ENCODE results near the gene FAM168A.

FAM168A gene

DNA sequence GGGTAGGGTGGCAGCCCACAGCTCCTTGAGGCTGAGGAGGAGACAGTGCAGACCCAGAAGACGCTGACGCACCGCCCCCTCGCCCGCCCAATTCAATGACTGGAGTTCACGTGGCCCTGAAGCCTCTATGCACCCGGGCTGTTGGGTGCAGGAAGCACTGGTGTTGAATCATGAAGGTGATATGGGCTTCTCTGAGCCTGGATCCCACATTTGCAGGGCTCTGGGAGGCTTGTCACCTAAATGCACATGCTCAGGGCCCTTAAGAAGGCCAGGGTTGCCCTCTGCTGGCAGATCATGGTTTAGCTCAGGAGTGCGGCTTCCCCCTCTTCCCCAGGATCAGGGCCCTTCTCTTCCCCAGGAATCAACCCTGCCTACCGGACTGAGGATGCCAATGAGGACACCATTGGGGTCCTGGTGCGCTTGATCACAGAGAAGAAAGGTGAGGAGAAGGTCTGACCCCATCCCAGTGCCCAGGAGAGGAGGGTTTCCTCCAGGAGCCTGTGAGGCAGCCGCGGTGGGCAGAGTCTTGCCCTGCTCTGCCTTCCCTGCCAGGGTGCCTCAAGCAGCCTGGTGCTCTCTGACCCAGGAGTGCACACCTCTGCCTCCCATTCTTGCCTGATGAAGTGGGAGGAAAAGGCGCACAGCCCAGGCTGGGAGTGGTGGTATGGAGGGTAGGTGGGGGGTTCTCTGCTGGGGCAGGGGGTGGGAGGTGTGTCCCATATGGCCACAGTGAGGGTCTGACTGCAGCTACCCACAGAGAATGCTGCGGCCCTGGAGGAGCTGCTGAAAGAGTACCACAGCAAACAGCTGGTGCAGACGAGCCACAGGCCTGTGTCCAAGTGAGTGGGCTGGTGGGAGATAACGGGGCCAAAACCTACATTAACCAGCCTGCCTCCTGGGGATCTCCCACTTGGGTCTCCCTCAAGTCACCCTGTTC, 204.2 kb downstream of the FAM168A start:
- TF ChIP-seq, protein P1, sequence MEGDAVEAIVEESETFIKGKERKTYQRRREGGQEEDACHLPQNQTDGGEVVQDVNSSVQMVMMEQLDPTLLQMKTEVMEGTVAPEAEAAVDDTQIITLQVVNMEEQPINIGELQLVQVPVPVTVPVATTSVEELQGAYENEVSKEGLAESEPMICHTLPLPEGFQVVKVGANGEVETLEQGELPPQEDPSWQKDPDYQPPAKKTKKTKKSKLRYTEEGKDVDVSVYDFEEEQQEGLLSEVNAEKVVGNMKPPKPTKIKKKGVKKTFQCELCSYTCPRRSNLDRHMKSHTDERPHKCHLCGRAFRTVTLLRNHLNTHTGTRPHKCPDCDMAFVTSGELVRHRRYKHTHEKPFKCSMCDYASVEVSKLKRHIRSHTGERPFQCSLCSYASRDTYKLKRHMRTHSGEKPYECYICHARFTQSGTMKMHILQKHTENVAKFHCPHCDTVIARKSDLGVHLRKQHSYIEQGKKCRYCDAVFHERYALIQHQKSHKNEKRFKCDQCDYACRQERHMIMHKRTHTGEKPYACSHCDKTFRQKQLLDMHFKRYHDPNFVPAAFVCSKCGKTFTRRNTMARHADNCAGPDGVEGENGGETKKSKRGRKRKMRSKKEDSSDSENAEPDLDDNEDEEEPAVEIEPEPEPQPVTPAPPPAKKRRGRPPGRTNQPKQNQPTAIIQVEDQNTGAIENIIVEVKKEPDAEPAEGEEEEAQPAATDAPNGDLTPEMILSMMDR (IDR thresholded peaks at IDR 0.05; ENCODE audit: low read depth, low read length) = peak; percentile 82
- DNase-seq (ENCODE audit: extremely low read depth, low read depth) = no peak

DNA sequence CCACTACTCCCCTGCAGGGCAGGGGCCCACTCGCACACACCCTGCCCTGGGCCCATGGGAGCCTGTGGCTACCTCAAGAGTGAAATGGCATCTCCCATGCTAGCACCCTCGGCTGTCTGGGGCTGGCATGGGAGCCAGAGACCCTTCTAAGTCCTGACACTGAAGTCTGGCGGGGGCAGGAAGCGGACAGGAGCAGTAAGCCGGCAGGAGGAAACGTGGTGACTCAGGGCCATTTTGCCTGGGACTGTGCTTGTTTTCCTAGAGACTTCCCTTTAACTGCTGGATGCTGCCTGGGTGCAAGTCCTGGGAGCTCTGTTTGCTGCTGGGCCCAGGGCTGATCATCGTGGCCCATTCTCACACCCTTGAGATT, 204.9 kb downstream of the FAM168A start:
- DNase-seq (ENCODE audit: extremely low read depth, low read depth) = no peak
- TF ChIP-seq, protein P1 (IDR thresholded peaks at IDR 0.05; ENCODE audit: low read depth, low read length) = no peak

DNA sequence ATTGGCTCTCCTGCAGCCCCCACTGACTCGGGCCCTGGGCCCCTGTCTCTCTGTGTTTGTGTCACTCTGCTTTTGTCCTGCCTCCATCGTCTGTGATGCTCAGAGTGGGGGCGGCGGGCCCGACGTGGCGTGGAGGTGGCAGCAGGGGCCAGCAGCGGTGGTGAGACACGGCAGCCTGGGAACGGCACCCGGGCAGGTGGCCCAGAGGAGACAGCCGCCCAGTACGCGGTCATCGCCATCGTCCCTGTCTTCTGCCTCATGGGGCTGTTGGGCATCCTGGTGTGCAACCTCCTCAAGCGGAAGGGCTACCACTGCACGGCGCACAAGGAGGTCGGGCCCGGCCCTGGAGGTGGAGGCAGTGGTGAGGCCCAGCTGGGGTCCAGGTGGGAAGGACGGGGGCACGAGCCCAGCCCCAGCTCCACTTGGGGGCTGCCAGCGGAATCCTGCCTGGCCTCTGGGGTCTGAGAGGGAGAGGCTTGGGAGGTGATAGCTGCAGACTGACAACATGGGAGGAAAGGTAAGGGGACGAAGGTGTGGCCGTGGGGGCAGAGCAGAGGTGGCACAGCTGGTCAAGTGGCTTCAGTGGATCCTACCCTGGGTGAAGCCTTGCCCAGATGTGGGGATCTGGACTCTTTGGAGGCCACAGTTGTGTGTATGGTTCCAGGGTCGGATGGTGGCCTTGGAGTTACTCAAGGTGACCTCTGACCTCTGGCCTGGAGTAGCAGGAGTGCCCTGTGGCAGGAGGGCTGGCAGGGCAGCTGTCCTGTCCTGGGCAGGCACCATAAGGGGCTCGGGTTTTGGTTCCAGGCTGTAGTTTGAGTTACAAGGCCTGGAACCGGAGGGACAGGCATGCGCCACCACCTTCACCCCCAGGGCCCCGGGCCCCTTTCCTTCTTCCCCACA, 205.6 kb downstream of the FAM168A start:
- TF ChIP-seq, protein P1 (IDR thresholded peaks at IDR 0.05; ENCODE audit: low read depth, low read length) = no peak
- DNase-seq (ENCODE audit: extremely low read depth, low read depth) = no peak

DNA sequence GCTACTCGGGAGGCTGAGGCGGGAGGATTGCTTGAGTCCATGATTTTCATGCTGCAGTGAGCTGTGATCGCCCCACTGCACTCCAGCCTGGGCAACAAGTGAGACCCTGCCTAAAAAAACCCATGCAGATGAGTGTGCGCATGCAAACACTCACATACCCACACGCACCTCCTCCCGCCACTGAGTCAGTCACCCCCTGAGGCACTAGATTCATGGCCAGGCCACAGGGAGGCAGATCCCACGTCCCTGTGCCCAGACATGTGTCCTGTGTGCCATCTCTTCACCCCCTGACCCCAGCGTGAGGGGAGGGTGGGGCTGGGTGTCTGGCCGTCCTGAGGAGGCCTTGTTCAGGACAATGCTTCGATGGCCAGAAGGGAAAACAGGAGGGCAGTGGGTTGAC, 206.2 kb downstream of the FAM168A start:
- no peak for DNase-seq (ENCODE audit: extremely low read depth, low read depth)
- TF ChIP-seq, protein P1 (IDR thresholded peaks at IDR 0.05; ENCODE audit: low read depth, low read length) = no peak

DNA sequence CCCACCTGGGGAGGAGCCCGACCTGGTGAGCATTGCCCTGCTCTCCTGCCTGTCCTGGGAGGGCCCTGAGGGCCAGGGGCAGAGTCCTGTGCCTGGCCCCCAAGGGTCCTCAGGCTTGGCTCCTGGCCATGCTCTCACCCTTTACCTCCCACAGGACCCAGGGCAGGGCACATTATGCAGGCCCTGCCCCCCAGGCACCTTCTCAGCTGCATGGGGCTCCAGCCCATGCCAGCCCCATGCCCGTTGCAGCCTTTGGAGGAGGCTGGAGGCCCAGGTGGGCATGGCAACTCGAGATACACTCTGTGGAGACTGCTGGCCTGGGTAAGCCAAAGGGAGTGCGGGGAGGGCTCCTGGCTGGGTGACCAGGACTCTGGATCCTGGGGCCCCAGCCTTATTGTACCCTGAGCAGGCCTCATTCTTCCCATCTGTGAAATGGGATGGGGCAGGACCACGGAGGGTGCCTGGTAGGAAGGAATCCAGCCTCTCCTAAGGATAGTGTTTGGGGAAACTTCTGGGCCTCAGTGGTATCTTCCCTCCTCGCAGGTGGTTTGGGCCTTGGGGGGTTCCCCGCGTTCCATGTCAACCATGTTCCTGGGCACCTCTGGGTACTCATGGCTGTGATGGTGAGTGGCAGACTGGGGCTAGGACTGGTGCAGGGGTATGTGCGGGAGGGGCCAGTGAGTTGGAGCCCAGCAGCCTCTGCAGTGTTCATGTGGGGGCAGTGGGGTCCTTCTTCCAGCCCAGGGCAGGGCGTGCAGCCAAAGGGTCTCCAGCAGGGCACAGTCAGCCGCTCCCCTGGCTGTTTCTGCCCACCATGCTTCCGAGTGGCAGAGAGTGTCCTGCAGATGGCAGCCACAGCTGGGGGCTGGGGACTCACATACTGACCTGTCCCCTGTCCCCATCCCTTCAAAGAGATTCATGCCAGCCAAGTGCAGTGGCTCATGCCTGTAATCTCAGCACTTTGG, 207.0 kb downstream of the FAM168A start:
- TF ChIP-seq, protein P1 (IDR thresholded peaks at IDR 0.05; ENCODE audit: low read depth, low read length) = no peak
- no peak for DNase-seq (ENCODE audit: extremely low read depth, low read depth)

DNA sequence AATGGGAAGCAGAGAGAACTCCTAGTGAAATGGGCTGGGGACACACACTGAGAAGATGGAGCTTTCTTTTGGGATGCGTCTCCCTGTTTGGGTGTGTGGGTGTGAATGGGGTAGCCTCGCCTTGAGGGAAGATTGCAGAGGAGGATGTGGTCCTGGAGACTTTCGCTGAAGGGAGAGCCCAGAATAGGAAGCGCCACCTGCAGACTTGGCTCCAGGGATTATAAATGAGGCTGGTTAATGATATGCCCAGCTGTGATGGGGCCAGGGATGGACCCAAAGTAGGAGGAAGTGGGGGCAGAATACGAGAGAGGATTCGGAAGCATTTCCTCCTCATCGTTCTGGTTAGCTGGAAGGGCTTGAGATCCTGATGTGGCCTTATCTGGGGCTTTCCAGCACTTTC, 208.0 kb downstream of the FAM168A start:
- DNase-seq (ENCODE audit: extremely low read depth, low read depth) = no peak
- TF ChIP-seq, protein P1 (IDR thresholded peaks at IDR 0.05; ENCODE audit: low read depth, low read length) = no peak

Measured in AG09319 (cell line).